HG03135 (cell line): ENCODE results near the gene ACVR2B.

Experiments
- ATAC-seq: cut with Tn5 transposase; IDR thresholded peaks from one replicate; pipeline ENCODE4 v1.9.1; 2021; ENCODE audit warnings: mild to moderate bottlenecking, moderate library complexity; ENCODE audit not compliant: unreplicated experiment

Gene ACVR2B

DNA sequence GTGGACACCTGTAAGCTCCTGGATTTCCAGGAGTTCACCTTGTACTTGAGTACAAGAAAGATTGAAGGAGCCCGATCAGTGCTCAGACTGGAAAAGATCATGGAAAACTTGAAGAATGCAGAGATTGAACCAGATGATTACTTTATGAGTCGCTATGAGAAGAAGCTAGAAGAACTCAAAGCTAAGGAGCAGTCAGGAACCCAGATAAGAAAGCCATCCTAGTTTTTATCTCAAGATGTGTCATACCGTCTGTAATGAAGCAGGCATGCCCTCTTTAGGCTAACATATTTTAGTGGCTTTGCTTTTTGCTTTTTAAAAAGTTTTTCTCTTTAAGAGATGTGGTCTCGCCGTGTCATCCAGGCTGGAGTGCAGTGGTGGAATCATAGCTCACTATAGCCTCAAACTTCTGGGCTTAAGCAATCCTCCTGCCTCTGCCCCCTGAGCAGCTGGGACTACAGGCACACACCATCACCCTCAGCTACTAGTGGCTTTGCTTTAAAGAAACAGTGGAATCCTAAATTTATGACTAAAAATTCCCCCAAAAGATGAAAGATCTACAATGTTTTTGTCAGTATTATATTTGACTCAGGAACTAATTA lies 70.5 kb downstream of the ACVR2B start:
- no peak for ATAC-seq

DNA sequence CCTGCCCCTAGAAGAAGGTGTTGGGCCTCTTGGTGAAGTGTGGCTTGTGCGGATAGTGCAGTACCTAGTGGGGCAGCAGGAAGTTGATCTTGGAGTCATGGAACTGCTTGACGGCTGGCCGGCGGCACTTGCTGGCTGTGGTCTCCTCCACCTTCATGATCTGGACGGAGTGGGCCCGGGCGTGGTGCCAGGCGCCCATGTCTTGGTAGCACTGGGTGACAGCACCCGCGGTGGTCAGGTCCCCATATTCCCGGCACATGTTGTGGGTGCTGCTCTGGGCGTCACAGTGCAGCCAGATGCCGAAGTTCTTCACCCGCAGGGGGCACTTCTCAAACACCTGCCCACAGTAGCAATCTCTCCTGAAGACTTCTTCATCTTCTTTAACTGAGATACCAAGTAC lies 73.1 kb downstream of the ACVR2B start:
- ATAC-seq = no peak

DNA sequence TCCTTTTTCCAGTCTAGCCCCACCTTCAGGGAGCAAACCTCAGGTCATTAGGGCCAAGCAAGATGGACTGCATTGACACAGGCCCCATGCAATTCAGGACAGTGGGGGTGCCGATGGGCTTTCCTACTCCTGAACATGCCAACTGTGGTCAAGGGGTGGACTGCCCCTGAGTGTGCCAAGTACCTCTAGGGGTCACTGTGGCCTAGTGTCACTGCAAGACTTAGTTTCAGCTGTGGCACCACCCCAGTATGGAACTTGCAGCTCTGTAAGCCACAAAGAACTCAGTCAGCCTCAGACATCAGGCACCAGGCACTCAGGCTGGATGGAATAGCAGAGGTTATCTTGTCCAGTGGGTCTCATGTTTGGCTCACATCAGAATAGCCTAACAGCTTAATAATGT lies 74.8 kb downstream of the ACVR2B start:
- no peak for ATAC-seq

DNA sequence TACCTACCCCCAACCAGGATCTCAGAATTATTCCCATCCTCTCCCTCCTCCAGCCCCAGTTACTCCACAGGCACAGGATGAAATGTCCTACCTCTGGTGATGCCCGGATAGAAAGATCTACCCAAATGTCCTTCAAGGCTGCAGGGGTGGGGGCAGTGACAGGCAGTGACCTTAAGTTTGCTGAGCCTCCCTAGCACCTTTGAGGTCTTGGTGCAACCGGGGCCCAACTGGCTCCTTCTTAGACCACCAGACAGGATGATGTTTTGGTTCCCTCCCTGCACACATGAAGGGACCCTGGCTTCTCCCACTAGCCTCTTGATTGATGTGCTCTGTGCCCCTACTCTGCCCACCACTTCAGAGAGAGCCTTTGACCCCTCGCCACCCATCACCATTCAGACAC lies 78.8 kb downstream of the ACVR2B start:
- no peak for ATAC-seq

DNA sequence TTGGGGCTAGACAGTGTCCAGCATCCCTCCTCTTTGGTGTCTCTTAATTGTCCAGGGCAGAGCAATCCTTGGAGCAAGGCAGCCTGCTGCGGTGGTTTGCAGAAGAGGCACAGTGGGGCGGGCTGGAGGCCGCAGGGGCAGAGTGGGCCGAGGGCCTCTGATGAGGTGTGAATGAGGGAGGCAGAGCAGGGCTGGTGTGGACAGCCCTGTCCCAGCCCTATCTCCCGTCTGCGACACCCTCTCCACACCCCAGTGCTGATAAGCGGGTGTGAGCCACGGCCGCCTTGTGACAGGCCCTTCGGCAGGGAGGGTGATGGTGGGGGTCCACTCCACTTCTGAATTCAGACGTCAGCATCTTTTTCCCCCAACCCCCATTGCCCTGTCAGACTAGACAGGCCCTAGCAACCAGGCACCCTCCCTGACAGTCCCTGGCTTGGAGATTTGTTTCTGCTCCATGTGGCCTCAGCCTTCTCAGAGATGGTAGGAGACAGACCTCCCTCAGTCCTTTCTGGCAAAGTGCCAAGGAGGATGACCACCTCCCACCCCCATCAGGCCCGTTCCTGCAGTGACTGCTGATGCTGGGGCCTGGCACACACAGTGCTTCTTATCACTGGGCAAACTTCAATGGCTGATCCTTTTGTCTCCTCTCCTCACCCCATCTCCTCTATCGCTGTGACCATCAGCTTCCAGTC lies 79.7 kb downstream of the ACVR2B start:
- ATAC-seq = no peak

DNA sequence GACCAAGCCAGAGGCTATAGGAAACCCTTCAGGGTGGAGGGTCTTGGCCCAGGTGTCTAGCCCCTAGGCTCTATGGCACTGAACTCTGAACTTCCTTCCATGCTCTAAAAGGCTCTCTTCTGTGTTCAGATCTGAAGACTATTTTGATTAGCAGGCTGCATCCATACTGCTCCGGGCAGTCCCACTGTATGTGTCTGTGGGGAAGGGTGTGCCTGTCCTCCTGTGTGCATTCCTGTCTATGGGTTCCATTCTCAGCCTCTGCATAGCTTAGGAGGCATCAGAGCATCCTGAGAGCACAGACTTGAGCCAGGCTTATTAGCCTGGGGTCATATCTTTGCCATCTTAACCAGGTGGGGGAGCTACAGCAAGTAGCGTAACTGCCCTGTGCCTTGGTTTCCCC lies 80.5 kb downstream of the ACVR2B start:
- ATAC-seq = no peak

DNA sequence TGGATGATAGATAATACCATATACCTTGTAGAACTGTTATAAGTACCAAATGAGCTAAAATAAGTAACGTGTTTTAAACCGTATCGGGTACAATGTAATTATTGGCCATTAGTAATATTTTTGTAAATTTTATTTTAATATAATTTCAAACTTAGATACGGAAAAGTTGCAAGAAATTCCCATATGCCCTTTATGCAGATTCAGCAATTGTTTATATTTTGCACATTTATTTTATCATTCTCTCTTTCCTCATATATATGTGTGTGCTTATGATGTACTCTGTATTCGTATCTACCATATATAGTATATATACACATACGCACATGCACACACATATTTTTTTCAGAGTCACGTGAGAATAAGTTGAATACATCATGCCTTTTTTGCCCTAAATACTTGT lies 80.9 kb downstream of the ACVR2B start:
- ATAC-seq = no peak

DNA sequence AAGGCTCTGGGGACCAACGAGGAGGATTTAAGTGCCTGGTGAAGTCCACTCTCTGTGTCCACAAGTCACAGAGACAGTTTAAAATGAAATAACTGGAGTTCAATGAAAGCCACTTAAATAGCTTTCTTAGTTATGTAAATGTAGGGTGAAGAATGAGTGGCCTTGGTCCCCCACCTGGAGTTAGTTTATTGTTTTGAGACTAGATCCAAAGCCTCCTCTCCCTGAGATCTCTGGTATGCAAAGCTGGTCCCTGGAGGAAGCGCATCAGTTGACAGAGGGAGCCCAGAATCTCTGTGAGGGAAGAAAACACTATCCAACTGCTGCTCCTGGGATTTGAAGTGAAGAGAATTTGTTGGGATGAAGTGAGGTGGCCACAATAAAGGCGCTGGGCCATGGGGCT lies 83.0 kb downstream of the ACVR2B start:
- ATAC-seq = no peak

DNA sequence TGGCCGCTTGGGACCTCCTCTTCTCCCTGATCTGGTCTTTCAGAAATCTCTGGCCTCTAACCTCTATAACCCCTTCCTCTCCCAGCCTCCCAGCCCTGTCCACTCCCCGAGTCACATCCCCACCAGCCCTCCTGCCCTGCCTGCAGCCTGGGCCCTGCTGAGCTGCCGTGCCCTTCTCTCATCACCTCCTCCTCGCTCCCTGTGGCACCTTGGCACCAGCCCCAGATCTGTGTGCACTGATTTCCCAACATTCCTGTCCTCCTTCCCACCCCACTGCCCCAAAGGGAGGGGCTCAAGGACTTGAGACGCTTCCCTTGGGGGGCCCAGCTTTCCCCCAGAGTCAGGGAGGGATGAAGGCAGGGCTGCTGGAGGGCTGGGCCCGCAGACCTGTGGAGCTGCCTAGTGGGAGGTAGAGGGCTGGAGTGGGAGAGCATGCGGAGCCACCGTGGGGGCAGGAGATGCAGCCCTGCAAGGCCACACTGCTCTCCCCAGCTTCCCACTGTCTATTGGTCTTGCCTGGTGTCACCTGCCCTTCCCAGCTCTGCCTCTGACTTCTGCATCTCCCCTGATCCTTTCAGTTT lies 85.2 kb downstream of the ACVR2B start:
- ATAC-seq = no peak

DNA sequence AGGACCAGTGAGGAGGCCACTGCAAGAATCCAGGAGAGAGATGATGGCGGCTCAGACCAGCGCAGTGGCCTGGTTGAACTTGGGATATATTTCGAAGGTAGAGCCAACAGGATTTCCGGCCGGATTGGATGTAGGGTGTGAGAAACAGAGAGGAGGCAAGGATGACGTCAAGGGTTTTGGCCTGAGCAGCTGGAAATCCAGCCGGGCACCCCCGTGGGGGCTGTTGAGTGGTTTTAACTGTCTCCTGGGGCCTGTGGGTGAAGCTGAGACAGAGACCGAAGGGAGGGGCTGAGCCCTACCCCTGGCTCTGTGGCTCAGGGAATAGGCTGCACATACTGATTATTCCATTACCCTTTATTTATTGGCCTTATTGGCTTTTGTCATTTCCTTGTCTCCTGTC lies 88.1 kb downstream of the ACVR2B start:
- ATAC-seq = no peak
